ENCODE results near the gene STT3A. TPM values are rescaled to one million over a fixed set of nuclear protein-coding genes. Genes with fewer than 3 reads are reported as not detected.

STT3A gene
- total RNA-seq, 8 experiments from 2014 or later, result 72.6 to 145 (median 123) TPM

DNA sequence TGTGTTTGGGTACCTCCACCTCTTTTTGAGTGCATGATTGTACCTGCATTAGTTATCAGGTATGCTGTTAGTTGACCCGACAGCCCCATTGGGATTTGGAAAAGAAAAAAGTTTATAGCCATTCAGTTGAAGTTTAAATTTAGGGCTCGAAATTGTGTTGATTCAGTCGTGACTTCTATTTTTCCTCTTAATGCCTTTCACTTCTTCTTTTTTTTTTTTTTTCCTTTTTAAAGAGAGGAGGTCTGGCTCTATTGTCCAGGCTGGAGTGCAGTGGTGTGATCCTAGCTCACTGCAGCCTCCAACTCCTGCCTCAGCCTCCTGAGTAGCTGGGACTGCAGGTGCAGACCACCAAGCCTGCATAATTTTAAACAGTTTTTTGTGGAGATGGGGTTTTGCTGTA lies 2.3 kb downstream of the STT3A start:
- in situ Hi-C loops (cut with MboI; ENCODE audit: low pct_unique_long_range_greater_than_20kb in 2 of 9, low sequenced_read_pairs in 9 of 9, unreplicated experiment in 9 of 9), result no loop called here
- no peak overlapping the region for H3K4me3 ChIP-seq
- peaks cover 13 to 17% of the 10 kb centered on the region in 2 donors for H3K4me1 ChIP-seq (replicated peaks in 1 of 2)
- 60 to 100% (median 78%) methylated on average over 2 to 3 of the region's 3 CpGs; no CpG with 5 or more reads in 2 of the 10 experiments for WGBS, 10 experiments
- H3K27ac ChIP-seq, result no peak overlapping the region
- no peak for ATAC-seq (replicated peaks in 6 of 8)

GRCh38 chr11:125600663-125601062 lies 8.0 kb downstream of the STT3A start:
- ATAC-seq (replicated peaks in 6 of 8), result no peak
- 90 to 100% (median 100%) methylated on average over 1 to 2 of the region's 2 CpGs; no CpG with 5 or more reads in 3 of the 10 experiments for WGBS, 10 experiments
- in situ Hi-C loops (cut with MboI; ENCODE audit: low pct_unique_long_range_greater_than_20kb in 2 of 9, low sequenced_read_pairs in 9 of 9, unreplicated experiment in 9 of 9), result no loop called here
- H3K4me3 ChIP-seq, result no peak overlapping the region
- no peaks in the 10 kb centered on the region for H3K4me1 ChIP-seq (replicated peaks in 1 of 2)
- no peak overlapping the region for H3K27ac ChIP-seq

DNA sequence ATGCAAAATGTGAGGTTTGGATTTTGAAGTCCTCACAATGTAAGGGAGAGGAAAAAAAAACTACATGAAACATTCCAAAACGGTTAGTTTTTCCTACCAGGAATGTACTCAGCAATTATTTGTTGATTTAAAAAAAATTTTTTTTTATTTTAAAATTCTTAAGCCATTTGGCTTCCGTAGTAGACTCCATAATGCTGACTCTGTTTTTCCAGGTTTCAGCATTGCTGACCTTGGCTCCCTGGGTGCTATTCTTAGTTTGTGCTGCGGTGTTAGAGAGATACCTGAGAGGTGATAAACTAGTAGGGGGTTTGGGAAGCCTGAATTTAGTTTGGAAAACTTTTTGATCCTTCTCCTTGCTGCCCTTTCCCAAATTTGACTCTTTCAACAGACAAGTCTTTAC lies 10.6 kb downstream of the STT3A start:
- ATAC-seq (replicated peaks in 6 of 8), result no peak
- H3K4me1 ChIP-seq (replicated peaks in 1 of 2), result no peaks in the 10 kb centered on the region
- in situ Hi-C loops (cut with MboI; ENCODE audit: low pct_unique_long_range_greater_than_20kb in 2 of 9, low sequenced_read_pairs in 9 of 9, unreplicated experiment in 9 of 9), result no loop called here
- H3K27ac ChIP-seq, result no peak overlapping the region
- H3K4me3 ChIP-seq, result no peak overlapping the region
- WGBS, 10 experiments, result 25 to 100% (median 93%) methylated on average over 2 to 3 of the region's 3 CpGs

DNA sequence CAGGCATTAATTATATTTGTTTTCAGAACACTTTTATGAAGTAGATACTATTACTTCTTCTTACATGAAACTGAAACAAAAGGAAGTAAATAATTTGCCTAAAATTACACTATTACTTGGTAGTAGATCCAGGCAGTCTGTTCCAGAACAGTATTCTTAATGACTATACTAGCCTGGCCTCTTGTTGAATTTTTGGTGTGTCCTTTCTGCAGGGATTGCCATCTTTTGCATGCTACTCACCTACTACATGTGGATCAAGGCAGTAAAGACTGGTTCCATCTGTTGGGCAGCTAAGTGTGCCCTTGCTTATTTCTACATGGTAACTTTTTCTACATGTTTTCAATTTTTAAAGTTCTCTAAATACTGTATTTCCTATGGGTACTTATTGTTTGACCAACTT lies 12.8 kb downstream of the STT3A start:
- peak in 2 of 8 experiments; percentile 72 to 88 for ATAC-seq (replicated peaks in 6 of 8)
- Histone ChIP-seq H3K4me1 (replicated peaks in 1 of 2) (no peaks in the 10 kb centered on the region), H3K27ac (no peak overlapping the region), H3K4me3 (no peak overlapping the region)
- in situ Hi-C loops (cut with MboI; ENCODE audit: low pct_unique_long_range_greater_than_20kb in 2 of 9, low sequenced_read_pairs in 9 of 9, unreplicated experiment in 9 of 9), result no loop called here

DNA sequence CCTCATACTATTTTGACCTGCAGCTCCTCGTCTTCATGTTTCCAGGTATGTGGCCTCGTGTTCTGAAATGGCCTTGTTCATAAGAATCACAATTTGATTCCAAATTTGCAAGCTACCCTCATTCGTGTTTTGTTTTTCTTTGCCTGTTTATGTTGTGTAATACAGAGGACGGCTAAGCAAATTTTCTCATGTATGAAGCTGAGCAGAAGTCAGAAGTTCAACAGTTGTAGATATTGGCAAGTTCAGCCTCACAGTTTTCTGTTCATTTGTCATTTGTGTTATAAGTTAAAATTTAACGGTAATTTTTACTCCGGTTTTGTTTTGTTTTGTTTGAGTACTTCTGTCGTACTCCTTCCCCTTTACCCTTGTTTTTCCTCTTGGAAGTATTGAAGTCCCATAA lies 16.9 kb downstream of the STT3A start:
- WGBS, 10 experiments, result 58 to 100% (median 91%) methylated on average over 1 to 7 of the region's 7 CpGs
- H3K27ac ChIP-seq, result no peak overlapping the region
- ATAC-seq (replicated peaks in 6 of 8), result no peak
- H3K4me1 ChIP-seq (replicated peaks in 1 of 2), result no peaks in the 10 kb centered on the region
- in situ Hi-C loops (cut with MboI; ENCODE audit: low pct_unique_long_range_greater_than_20kb in 2 of 9, low sequenced_read_pairs in 9 of 9, unreplicated experiment in 9 of 9), result no loop called here
- no peak overlapping the region for H3K4me3 ChIP-seq

- no peaks in the 10 kb centered on the region for H3K4me1 ChIP-seq (replicated peaks in 1 of 2)
- 85 to 100% (median 100%) methylated on average over 1 to 4 of the region's 4 CpGs; no CpG with 5 or more reads in 1 of the 10 experiments for WGBS, 10 experiments
- H3K27ac ChIP-seq, result no peak overlapping the region
- in situ Hi-C loops (cut with MboI; ENCODE audit: low pct_unique_long_range_greater_than_20kb in 2 of 9, low sequenced_read_pairs in 9 of 9, unreplicated experiment in 9 of 9), result no loop called here
- ATAC-seq (replicated peaks in 6 of 8), result no peak
- no peak overlapping the region for H3K4me3 ChIP-seq
Observed at GRCh38 chr11:125618383-125618782, 25.7 kb downstream of the STT3A start.

DNA sequence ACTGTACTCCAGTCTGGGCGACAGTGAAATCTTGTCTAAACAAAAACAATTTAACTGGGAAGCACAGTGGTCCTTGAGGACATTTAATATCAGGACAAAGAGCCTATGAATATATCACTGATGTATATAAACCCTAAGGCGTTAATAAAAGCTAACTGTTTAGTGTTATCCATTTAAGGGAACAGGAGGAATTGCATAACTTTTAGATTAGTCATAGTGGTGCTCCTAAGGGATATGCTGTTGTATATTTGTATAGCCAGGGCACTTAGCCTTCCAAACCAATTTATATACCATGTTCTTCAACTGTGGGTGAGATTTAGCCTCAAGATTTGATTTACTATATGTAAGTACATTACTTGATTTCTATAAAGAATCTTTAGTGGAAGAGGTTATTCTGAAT lies 29.3 kb downstream of the STT3A start:
- H3K4me3 ChIP-seq, result no peak overlapping the region
- in situ Hi-C loops (cut with MboI; ENCODE audit: low pct_unique_long_range_greater_than_20kb in 2 of 9, low sequenced_read_pairs in 9 of 9, unreplicated experiment in 9 of 9), result loop anchor here in 1 of 9 experiments (10.0 kb wide), 1 partner anchor 253 kb away; no protein-coding TSS in a partner anchor
- H3K27ac ChIP-seq, result no peak overlapping the region
- ATAC-seq (replicated peaks in 6 of 8), result no peak
- WGBS, 10 experiments, result 38 to 100% (median 90%) methylated on average over 1 to 2 of the region's 2 CpGs; no CpG with 5 or more reads in 4 of the 10 experiments
- peaks cover 3 to 4% of the 10 kb centered on the region in 2 donors for H3K4me1 ChIP-seq (replicated peaks in 1 of 2)

- ATAC-seq (replicated peaks in 6 of 8), result no peak
- in situ Hi-C loops (cut with MboI; ENCODE audit: low pct_unique_long_range_greater_than_20kb in 2 of 9, low sequenced_read_pairs in 9 of 9, unreplicated experiment in 9 of 9), result loop anchor here in 1 of 9 experiments (10.0 kb wide), 1 partner anchor 252 kb away; no protein-coding TSS in a partner anchor
- 29 to 100% (median 100%) methylated on average over 1 of the region's 1 CpG; no CpG with 5 or more reads in 4 of the 10 experiments for WGBS, 10 experiments
Observed at GRCh38 chr11:125623064-125623463, 30.4 kb downstream of the STT3A start.

GRCh38 chr11:125624756-125625213 lies 32.1 kb downstream of the STT3A start, which contains the start of gene CHEK1:
TSS of gene CHEK1 (plus strand) at chr11:125625163. CDS start at chr11:125626769, 1,606 bp downstream.
- Histone ChIP-seq H3K4me3 (peak within 1 kb of the TSS; percentile 48 to 77 (median 62)), H3K27ac (peak within 1 kb of the TSS; percentile 95 to 96), H3K4me1 (replicated peaks in 1 of 2) (peaks cover 11 to 13% of the 10 kb centered on the region in 2 donors)
- in situ Hi-C loops (cut with MboI; ENCODE audit: low pct_unique_long_range_greater_than_20kb in 2 of 9, low sequenced_read_pairs in 9 of 9, unreplicated experiment in 9 of 9), result loop anchor here in 3 of 9 experiments (10.0 to 25.0 kb wide), 2 partner anchors 238 to 250 kb away; no protein-coding TSS in a partner anchor
- ATAC-seq (replicated peaks in 6 of 8), result no peak
- 39 to 100% (median 66%) methylated on average over 2 to 7 of the region's 9 CpGs for WGBS, 10 experiments

More at GRCh38 chr11:125623064-125623463, 30.4 kb downstream of the STT3A start:
- Histone ChIP-seq H3K4me1 (replicated peaks in 1 of 2) (peaks cover 11 to 13% of the 10 kb centered on the region in 2 donors), H3K4me3 (no peak overlapping the region), H3K27ac (no peak overlapping the region)

GRCh38 chr11:125625225-125625629 lies 32.6 kb downstream of the STT3A start:
- in situ Hi-C loops (cut with MboI; ENCODE audit: low pct_unique_long_range_greater_than_20kb in 2 of 9, low sequenced_read_pairs in 9 of 9, unreplicated experiment in 9 of 9), result loop anchor here in 3 of 9 experiments (10.0 to 25.0 kb wide), 2 partner anchors 237 to 250 kb away; no protein-coding TSS in a partner anchor
- Histone ChIP-seq H3K4me1 (replicated peaks in 1 of 2) (peaks cover 11 to 13% of the 10 kb centered on the region in 2 donors), H3K27ac (peak overlapping the region; percentile 95 to 96), H3K4me3 (peak overlapping the region; percentile 48 to 77 (median 62))
- ATAC-seq (replicated peaks in 6 of 8), result peak in 2 of 8 experiments; percentile 32 to 35
- WGBS, 10 experiments, result 0 to 20% (median 3%) methylated on average over 1 to 8 of the region's 20 CpGs; no CpG with 5 or more reads in 2 of the 10 experiments

DNA sequence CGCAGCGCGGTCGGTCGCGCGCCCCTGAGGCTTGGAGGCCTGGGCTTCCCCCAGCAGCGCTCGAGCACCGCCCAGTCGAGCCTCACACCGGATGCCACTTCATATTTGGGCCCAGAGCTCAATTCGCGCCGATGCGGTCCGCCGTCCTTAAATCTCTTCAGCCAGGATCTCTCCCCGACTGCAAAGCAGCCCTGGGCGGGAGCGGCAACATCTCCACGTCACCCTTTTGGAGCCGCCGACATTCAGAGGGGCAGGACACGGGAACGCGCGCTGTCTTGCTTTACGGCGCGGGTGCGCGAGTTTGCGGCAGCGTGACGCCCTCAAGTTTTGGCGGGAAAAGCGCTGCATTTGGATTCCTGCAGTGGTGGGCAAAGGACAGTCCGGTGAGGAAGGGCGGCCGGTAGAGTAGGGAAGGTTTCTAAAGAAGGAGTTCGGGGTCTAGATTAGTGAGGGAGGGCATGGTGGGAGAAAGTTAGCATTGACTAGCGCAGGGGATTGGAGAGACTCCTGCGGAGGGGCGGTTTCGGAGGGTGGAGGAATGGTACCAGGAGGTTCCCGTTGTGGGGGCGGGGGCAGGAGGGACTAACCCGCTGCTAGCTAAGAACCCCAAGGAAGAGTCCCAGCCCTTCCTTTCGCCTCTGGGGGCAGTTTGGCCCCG lies 33.1 kb downstream of the STT3A start:
- ATAC-seq (replicated peaks in 6 of 8), result peak; percentile 68 to 87 (median 81)
- 0 to 2% (median 0%) methylated on average over 2 to 17 of the region's 51 CpGs; no CpG with 5 or more reads in 7 of the 10 experiments for WGBS, 10 experiments
- Histone ChIP-seq H3K4me1 (replicated peaks in 1 of 2) (peaks cover 11 to 13% of the 10 kb centered on the region in 2 donors), H3K27ac (peak overlapping the region; percentile 95 to 96), H3K4me3 (peak overlapping the region; percentile 48 to 77 (median 62))
- in situ Hi-C loops (cut with MboI; ENCODE audit: low pct_unique_long_range_greater_than_20kb in 2 of 9, low sequenced_read_pairs in 9 of 9, unreplicated experiment in 9 of 9), result loop anchor here in 3 of 9 experiments (10.0 to 25.0 kb wide), 2 partner anchors 237 to 249 kb away; no protein-coding TSS in a partner anchor

GRCh38 chr11:125626288-125626950 lies 33.8 kb downstream of the STT3A start:
- peak; percentile 8 to 63 (median 52) for ATAC-seq (replicated peaks in 6 of 8)
- in situ Hi-C loops (cut with MboI; ENCODE audit: low pct_unique_long_range_greater_than_20kb in 2 of 9, low sequenced_read_pairs in 9 of 9, unreplicated experiment in 9 of 9), result loop anchor here in 3 of 9 experiments (10.0 to 25.0 kb wide), 2 partner anchors 236 to 248 kb away; no protein-coding TSS in a partner anchor
- WGBS, 10 experiments, result 0 to 10% (median 0%) methylated on average over 2 to 5 of the region's 18 CpGs; no CpG with 5 or more reads in 5 of the 10 experiments
- H3K4me3 ChIP-seq, result peak overlapping the region; percentile 48 to 77 (median 62)
- peak overlapping the region; percentile 34 to 95 for H3K27ac ChIP-seq
- H3K4me1 ChIP-seq (replicated peaks in 1 of 2), result peaks cover 11 to 13% of the 10 kb centered on the region in 2 donors
